ENCODE data around the gene PRDM5. TPM values are rescaled to one million over a fixed set of nuclear protein-coding genes. Genes with fewer than 3 reads are reported as not detected.
A peak's percentile ranks its signal among the peaks of the same experiment; 100 is the strongest.
"Not testable (repeated sequence)": the region's sequence is repeated elsewhere in the genome, so short reads cannot be mapped to it uniquely, and the experiment has no call there.

The PRDM5 gene
- total RNA-seq, 6 donors from 2014 or later = 8.0 to 28.3 (median 18.9) TPM

DNA sequence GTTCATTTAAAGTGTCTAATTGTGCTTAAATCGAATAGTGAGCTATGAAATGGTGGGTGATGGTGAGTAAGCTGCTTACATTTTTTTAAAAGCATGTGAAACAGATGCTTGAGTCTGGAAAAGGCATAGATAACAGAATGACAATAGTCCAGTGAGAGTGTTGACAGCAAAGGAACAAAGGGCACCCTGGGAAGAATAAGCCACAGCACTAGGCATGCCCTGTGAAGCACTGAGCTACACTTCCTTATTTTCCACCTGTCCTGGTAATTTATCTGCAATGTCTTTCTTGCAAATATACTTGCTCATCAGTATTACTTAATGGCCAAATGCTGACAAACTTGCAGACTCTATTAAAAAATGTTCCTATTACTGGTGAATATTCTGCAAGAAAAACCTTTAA lies 168.7 kb downstream of the PRDM5 start:
- Histone ChIP-seq H3K27me3 (no peaks in the 10 kb centered on the region), H3K27ac (no peak overlapping the region), H3K36me3 (peaks cover 0 to 5% (median 0%) of the 10 kb centered on the region in 4 donors), H3K9me3 (peaks cover 0 to 7% (median 3%) of the 10 kb centered on the region in 4 donors), H3K4me1 (peaks cover 0 to 6% (median 0%) of the 10 kb centered on the region in 4 donors), H3K4me3 (no peak overlapping the region)
- WGBS, 2 donors = 61 to 68% methylated on average over 1 of the region's 1 CpG
- TF ChIP-seq EP300 (IDR thresholded peaks at IDR 0.05) = no peak
- no peak for TF ChIP-seq POLR2A (IDR thresholded peaks at IDR 0.05)
- TF ChIP-seq POLR2AphosphoS5 (IDR thresholded peaks at IDR 0.05) = no peak
- TF ChIP-seq, protein P1, sequence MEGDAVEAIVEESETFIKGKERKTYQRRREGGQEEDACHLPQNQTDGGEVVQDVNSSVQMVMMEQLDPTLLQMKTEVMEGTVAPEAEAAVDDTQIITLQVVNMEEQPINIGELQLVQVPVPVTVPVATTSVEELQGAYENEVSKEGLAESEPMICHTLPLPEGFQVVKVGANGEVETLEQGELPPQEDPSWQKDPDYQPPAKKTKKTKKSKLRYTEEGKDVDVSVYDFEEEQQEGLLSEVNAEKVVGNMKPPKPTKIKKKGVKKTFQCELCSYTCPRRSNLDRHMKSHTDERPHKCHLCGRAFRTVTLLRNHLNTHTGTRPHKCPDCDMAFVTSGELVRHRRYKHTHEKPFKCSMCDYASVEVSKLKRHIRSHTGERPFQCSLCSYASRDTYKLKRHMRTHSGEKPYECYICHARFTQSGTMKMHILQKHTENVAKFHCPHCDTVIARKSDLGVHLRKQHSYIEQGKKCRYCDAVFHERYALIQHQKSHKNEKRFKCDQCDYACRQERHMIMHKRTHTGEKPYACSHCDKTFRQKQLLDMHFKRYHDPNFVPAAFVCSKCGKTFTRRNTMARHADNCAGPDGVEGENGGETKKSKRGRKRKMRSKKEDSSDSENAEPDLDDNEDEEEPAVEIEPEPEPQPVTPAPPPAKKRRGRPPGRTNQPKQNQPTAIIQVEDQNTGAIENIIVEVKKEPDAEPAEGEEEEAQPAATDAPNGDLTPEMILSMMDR (IDR thresholded peaks at IDR 0.05) = no peak
- ATAC-seq (ENCODE audit: low FRiP score in 2 of 2) (no peak), DNase-seq (no peak)

DNA sequence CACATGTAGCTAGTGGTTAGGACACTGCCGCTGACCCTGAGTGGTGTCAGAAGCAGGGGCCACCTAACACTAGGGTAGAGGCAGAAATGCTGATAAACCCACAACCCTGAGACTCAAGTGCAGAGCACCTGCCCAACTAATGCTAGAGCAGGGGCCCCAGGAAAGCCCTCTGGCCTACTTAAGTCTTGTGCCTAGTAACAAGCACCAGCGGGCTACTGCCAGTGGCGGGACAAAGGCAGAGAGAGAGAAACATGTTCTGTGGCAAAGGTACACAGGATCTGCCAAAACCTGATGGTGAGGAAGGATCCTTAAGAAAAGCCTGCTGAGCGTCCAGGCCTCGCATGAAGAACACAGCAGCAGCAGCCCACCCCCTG lies 172.4 kb downstream of the PRDM5 start:
- ATAC-seq (ENCODE audit: low FRiP score in 2 of 2) (no peak), DNase-seq (no peak)
- Histone ChIP-seq H3K27ac (no peak overlapping the region), H3K36me3 (peaks cover 0 to 5% (median 0%) of the 10 kb centered on the region in 4 donors), H3K9me3 (peaks cover 0 to 7% (median 3%) of the 10 kb centered on the region in 4 donors), H3K4me3 (no peak overlapping the region), H3K27me3 (no peaks in the 10 kb centered on the region), H3K4me1 (peaks cover 0 to 6% (median 0%) of the 10 kb centered on the region in 4 donors)
- 91 to 100% methylated on average over 5 of the region's 5 CpGs for WGBS, 2 donors
- TF ChIP-seq POLR2A (IDR thresholded peaks at IDR 0.05) (no peak), EP300 (IDR thresholded peaks at IDR 0.05) (no peak), POLR2AphosphoS5 (IDR thresholded peaks at IDR 0.05) (no peak)
- TF ChIP-seq, protein P1 (IDR thresholded peaks at IDR 0.05) = no peak

- DNase-seq (no peak), ATAC-seq (ENCODE audit: low FRiP score in 2 of 2) (no peak)
- WGBS, 2 donors = 82 to 88% methylated on average over 6 of the region's 6 CpGs
- H3K4me1 ChIP-seq = peaks cover 0 to 4% (median 0%) of the 10 kb centered on the region in 4 donors
- H3K27ac ChIP-seq = no peak overlapping the region
- H3K27me3 ChIP-seq = no peaks in the 10 kb centered on the region
- H3K4me3 ChIP-seq = no peak overlapping the region
- H3K9me3 ChIP-seq = peaks cover 0 to 7% (median 3%) of the 10 kb centered on the region in 4 donors
- TF ChIP-seq, protein P1 (IDR thresholded peaks at IDR 0.05) = no peak
- no peak for TF ChIP-seq EP300 (IDR thresholded peaks at IDR 0.05)
- no peak for TF ChIP-seq POLR2AphosphoS5 (IDR thresholded peaks at IDR 0.05)
- peaks cover 0 to 5% (median 0%) of the 10 kb centered on the region in 4 donors for H3K36me3 ChIP-seq
These were observed 172.9 kb downstream of the PRDM5 start for GRCh38 chr4:120749445-120750151.

- not testable (repeated sequence) for H3K4me3 ChIP-seq
These were observed 180.9 kb downstream of the PRDM5 start for GRCh38 chr4:120741636-120742035.

DNA sequence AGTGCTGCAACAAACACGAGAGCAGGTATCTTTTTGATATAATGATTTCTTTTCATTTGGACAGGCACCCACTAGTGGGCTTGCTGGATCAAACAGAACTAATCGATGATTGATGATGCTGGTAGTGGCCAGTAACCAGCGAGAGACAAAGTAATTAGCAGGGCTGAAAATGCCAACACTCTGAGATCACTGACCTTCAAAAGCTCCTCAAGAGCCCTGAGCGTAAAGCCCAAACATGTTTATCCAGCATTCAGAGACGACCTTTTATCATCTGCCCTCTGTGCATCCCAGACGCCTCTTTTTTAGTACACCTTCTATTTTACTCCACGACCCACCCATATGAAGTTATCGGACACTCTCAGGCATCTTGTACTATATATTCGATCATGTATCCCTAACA lies 186.2 kb downstream of the PRDM5 start:
- 92 to 94% methylated on average over 9 of the region's 9 CpGs for WGBS, 2 donors
- H3K27ac ChIP-seq = no peak overlapping the region
- TF ChIP-seq, protein P1 (IDR thresholded peaks at IDR 0.05) = no peak
- no peak for TF ChIP-seq POLR2AphosphoS5 (IDR thresholded peaks at IDR 0.05)
- TF ChIP-seq POLR2A (IDR thresholded peaks at IDR 0.05) = no peak
- no peak for DNase-seq
- H3K9me3 ChIP-seq = no peaks in the 10 kb centered on the region
- ATAC-seq (ENCODE audit: low FRiP score in 2 of 2) = no peak
- no peaks in the 10 kb centered on the region for H3K36me3 ChIP-seq
- H3K4me3 ChIP-seq = no peak overlapping the region
- H3K27me3 ChIP-seq = no peaks in the 10 kb centered on the region
- H3K4me1 ChIP-seq = no peaks in the 10 kb centered on the region

More at GRCh38 chr4:120741636-120742035, 180.9 kb downstream of the PRDM5 start:
- not testable (repeated sequence) for H3K9me3 ChIP-seq; ATAC-seq (ENCODE audit: low FRiP score in 2 of 2); H3K27me3 ChIP-seq; H3K4me1 ChIP-seq; H3K36me3 ChIP-seq; H3K27ac ChIP-seq
- peak in 1 of 2 donors; percentile 5 for DNase-seq
- WGBS, 2 donors = 89 to 93% methylated on average over 9 of the region's 9 CpGs
